Measurements from ENCODE around the gene SLC25A20. TPM values are rescaled to one million over a fixed set of nuclear protein-coding genes. Genes with fewer than 3 reads are reported as not detected.

The SLC25A20 gene, protein sequence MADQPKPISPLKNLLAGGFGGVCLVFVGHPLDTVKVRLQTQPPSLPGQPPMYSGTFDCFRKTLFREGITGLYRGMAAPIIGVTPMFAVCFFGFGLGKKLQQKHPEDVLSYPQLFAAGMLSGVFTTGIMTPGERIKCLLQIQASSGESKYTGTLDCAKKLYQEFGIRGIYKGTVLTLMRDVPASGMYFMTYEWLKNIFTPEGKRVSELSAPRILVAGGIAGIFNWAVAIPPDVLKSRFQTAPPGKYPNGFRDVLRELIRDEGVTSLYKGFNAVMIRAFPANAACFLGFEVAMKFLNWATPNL
- 140 TPM for total RNA-seq
- long read RNA-seq, transcript SLC25A20-201 (9 exons, 1,879 nt): major isoform, 393 of 417 reads
- long read RNA-seq, partial matches to known transcripts: 1 of 417 reads
- long read RNA-seq, other reads (novel, unspliced or antisense): 23 of 417 reads

GRCh38 chr3:48898383-48899234, at the start of gene SLC25A20:
Gene SLC25A20 (minus strand): TSS chr3:48898882. CDS start chr3:48898794, 88 bp downstream.
- ATAC-seq (ENCODE audit: poor library complexity) (peak; percentile 99), DNase-seq (peak; percentile 96)
- intact Hi-C loops (cut with DNase I): no loop called here

DNA sequence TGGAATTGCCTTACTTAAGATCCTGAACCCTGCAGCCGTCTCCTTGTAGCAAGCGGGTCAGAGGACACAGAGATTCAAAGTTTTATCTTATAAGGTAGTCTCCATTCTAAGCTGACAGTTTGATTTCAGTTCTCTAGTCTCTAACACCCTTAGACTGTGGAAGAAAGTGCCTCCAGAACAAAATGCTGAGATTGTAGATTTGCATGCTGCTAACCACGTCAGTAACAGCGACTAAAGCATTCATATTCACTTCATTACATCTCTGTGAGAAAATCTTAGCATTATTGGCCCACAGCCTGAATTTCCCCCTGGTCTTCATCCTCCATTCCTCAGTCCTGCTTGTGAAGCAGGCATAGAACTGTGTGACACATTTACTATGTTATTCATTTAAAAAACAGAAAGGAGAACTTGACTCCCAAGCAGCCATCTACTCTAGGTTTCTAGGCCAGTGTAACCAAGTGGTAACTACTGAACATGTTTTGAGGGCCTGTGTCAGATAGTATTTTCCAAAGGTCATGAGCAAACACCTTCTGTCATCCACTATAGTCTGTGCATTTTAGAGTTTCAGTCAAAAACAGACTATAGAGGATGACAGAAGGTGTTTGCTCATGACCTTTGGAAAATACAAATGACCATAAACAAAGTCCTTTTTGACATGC, 47.3 kb upstream of the SLC25A20 start:
- intact Hi-C loops (cut with DNase I): no loop called here
- DNase-seq: no peak
- ATAC-seq (ENCODE audit: poor library complexity): no peak

DNA sequence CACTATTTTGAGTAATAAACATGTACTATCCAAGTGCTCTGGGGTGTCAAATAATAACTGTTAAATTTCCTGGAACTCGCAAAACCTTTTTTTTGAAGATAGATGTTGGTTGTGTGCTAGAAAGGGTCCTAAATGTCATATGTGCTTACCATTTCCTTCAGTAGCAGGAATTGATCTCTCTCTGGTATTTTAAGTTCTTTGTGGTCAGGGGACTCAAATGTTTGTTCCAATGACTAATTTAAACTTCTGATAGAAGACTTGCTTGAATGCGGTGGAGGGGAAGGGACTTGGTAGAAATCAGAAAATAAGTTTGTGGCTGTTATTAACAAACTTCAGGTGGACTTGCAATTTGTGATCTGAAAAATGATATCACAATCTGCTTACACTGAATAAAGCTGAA, 46.8 kb upstream of the SLC25A20 start:
- DNase-seq: no peak
- no peak for ATAC-seq (ENCODE audit: poor library complexity)
- intact Hi-C loops (cut with DNase I): no loop called here

GRCh38 chr3:48938689-48939088, 40.0 kb upstream of the SLC25A20 start:
- intact Hi-C loops (cut with DNase I): no loop called here
- ATAC-seq (ENCODE audit: poor library complexity) (no peak), DNase-seq (no peak)

DNA sequence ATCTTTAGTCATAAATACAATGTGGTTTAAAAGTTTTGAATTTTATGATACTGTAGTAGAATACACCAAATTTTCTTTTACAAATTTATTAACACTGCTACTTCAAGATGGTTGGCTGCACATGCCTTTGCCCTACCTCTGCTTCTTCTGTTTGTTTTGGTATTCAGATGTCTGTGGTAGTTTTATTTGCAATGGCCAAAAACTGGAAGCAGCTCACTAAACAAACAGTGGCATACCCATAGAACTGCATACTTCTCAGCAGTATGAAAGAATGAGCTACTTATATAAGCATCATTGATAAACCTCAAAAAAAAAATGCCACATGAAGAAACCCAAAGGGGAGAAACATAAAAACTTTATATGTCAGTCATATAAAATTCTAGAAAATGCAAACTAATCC, 39.5 kb upstream of the SLC25A20 start:
- no peak for ATAC-seq (ENCODE audit: poor library complexity)
- intact Hi-C loops (cut with DNase I): no loop called here
- DNase-seq: no peak

DNA sequence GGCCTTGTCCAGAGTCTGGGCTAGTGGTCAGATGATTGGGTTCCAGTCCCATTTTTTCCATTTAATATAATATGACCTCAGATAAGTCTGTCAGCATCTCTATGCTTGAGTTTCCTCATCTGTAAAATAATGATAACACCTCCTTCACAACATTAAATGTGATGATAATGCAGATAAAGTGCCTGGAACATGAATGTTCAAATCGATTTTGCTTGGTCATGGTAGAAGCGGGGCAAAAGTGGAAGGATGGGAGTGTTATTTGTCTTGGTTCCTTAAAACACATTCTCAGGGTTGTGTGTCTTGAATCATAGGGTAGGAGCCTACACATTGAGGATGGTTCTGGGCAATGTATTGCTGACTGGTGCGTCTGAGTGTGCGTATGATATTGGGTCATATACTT, 36.8 kb upstream of the SLC25A20 start:
- DNase-seq: no peak
- no peak for ATAC-seq (ENCODE audit: poor library complexity)
- intact Hi-C loops (cut with DNase I): no loop called here

GRCh38 chr3:48934333-48934991, 35.8 kb upstream of the SLC25A20 start:
- ATAC-seq (ENCODE audit: poor library complexity): peak; percentile 86
- no peak for DNase-seq
- intact Hi-C loops (cut with DNase I): no loop called here

DNA sequence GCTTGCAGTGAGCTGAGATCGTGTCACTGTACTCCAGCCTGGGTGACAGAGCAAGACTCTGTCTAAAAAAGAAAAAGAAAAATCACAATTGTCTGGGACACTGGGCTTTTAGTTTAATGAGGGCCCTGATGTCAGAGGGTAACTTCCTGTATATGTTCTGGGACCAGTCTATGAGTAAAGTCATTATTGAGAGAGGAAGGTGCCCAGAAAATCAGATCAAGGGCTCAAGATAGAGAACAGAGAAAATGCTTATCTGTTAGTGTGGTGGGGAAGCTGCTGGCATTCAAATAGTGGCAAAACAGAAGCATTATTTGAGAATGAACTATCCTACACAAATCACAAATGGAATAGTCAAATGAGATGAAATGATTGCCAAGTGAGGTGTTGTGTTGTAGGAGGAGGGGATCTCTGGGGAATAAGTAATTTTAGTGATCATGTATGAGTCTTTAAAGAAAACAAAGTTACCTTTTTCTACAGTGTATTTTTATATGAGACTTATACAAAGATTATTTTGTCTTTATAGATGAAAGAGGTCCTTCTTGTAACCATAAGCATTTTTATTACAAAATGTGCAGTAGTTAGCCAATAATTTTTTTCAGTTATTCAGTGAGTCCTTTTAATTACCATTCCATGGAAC, 33.4 kb upstream of the SLC25A20 start:
- no peak for ATAC-seq (ENCODE audit: poor library complexity)
- DNase-seq: no peak

GRCh38 chr3:48930590-48930989, 31.9 kb upstream of the SLC25A20 start:
- ATAC-seq (ENCODE audit: poor library complexity) (no peak), DNase-seq (no peak)
- intact Hi-C loops (cut with DNase I): no loop called here

More for the DNA sequence above, 33.4 kb upstream of the SLC25A20 start:
- intact Hi-C loops (cut with DNase I): no loop called here

DNA sequence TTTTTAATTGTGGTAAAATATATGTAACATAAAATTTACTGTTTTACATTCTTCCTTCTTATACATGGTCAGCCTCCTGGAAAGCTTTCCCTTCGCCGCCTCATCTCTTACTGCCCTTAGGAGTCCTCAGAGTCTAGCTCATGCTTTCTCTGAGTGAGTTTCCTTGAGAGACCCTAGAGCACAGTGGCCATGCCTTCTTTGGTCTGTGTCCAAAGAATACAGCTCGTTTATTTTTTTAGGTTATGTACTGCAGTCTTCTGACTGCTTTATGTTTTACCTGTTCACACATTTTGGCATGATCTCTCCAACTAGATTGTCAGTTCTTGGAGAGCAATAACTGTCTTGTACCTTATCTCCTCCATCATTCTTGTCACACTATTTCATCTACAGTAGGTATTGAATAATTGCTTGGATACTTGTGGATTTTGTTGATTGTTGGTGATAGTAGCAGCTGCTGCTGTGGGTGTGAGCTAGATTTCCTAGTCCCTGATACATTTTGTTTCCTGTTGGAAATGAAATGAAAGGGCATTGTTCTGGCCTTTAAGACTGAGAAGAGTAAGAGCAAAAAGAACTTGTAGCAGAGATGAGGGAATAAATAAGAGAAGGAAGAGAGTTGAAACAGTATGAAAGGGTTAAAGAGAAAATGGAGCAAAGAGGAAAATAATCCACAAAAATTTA, 30.8 kb upstream of the SLC25A20 start:
- intact Hi-C loops (cut with DNase I): no loop called here
- ATAC-seq (ENCODE audit: poor library complexity): no peak
- no peak for DNase-seq

GRCh38 chr3:48928679-48929078, 30.0 kb upstream of the SLC25A20 start:
- intact Hi-C loops (cut with DNase I): no loop called here
- DNase-seq (no peak), ATAC-seq (ENCODE audit: poor library complexity) (no peak)

GRCh38 chr3:48927928-48928327, 29.2 kb upstream of the SLC25A20 start:
- intact Hi-C loops (cut with DNase I): no loop called here
- DNase-seq (no peak), ATAC-seq (ENCODE audit: poor library complexity) (no peak)

DNA sequence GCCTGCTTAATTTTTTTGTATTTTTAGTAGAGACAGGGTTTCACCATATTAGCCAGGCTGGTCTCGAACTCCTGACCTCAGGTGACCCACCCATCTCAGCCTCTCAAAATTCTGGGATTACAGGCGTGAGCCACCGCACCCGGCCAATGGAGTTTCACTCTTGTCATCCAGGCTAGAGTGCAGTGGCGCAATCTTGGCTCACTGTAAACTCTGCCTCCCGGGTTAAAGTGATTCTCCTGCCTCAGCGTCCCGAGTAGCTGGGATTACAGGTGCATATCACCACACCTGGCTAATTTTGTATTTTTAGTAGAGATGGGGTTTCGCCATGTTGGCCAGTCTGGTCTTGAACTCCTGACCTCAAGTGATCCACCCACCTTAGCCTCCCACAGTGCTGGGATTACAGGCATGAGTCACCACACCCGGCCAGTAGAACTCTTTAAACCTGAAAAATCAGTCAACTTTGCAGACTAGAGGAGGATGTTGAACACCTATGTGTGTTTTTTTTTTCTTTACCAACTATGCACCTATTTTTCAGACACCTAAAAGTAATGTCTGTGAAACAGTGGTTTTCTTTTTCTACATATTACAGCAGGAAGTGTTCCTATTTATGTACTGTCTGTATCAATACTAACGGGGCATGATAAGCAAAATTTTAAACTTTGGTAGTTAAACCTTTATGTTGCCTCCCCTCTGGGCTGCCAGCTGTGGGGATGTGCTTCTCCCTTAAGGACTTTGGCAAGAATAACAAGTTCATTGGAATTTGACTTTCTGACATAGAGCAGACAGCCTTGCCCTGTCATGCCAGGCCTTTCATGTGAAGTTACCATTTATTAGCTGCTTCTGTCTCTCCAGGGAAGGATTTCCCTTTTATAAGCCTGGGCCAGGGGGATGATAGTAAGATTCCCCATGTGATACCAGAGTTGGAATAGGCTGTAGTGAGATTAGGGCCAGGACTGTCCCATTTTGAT, 28.0 kb upstream of the SLC25A20 start:
- ATAC-seq (ENCODE audit: poor library complexity): peak; percentile 76
- DNase-seq: no peak
- intact Hi-C loops (cut with DNase I): no loop called here

GRCh38 chr3:48919215-48920138, 20.8 kb upstream of the SLC25A20 start:
- ATAC-seq (ENCODE audit: poor library complexity): peak; percentile 48
- intact Hi-C loops (cut with DNase I): no loop called here
- DNase-seq: no peak

- intact Hi-C loops (cut with DNase I): no loop called here
- ATAC-seq (ENCODE audit: poor library complexity) (peak; percentile 97), DNase-seq (peak; percentile 97)
Observed at GRCh38 chr3:48918388-48919214, 19.9 kb upstream of the SLC25A20 start, which contains the start of gene ARIH2. Gene ARIH2 (plus strand): TSS chr3:48918842. CDS start chr3:48927559, 8,717 bp downstream.

All from Right ventricle myocardium superior (tissue), 1 donor.